Erythroblast (primary cell): ENCODE data around the gene EXOC3.

Experiments
- GATA1 ChIP-seq: IDR thresholded peaks from 2 replicates; pipeline ENCODE4 v1.6.1; 2011; ENCODE audit warnings: low read depth, mild to moderate bottlenecking, control low read depth, low read length, moderate library complexity
- POLR2A ChIP-seq: IDR thresholded peaks from 2 replicates; pipeline ENCODE4 v1.6.1; 2011; ENCODE audit warnings: mild to moderate bottlenecking, low read length

DNA sequence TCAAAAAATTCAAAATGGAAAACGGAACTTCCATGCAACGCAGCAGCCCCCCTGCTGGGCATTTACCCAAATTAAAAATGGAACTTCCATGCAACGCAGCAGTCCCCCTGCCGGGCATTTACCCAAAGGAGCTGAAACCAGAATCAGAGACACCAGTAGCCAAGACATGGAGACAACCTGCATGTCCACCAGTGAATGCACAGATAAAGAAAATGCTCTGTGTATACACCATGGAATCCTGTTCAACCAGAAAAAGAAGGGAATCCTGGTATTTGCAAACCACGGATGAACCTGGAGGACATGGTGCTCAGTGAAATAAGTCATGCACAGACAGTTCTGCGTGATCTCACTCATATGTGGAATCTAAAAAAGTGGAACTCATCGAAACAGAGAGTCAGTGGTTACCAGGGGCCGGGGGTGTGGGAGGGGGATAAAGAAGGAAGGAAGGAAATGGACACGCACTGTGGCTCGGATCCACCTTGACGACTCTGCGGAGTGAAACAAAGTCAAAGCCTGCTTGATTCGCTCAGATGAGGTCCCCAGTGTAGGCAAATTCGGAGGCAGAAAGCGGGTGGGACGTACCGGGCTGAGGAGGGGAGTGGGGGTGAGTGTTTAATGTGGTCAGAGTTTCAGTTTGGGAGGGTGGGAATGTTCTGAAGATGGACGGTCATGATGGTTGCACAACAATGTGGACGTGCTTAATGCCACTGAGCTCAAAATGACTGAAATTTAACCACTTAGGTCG, 40.2 kb upstream of the EXOC3 start:
- TF ChIP-seq POLR2A (no peak), GATA1 (no peak)
